A549 (cell line): ENCODE data around the gene PSMC3.

Experiments
- CTCF ChIP-seq: fragments of >200 bp; sonication (Bioruptor Twin); formaldehyde crosslinking; IDR thresholded peaks from 3 replicates; pipeline ENCODE4 v1.5.1; 2016
- ESRRA ChIP-seq: fragments of 150-350 bp; IDR thresholded peaks from 2 replicates; pipeline ENCODE4 v1.6.1; 2014; ENCODE audit warnings: mild to moderate bottlenecking, low read length, borderline replicate concordance
- GATA3 ChIP-seq: IDR thresholded peaks from 2 replicates; pipeline ENCODE4 v1.6.1; 2012; ENCODE audit warnings: borderline replicate concordance
- HDAC2 ChIP-seq: fragments of 200-600 bp; sonication (generic); IDR thresholded peaks from 2 replicates; pipeline ENCODE4 v1.6.1; 2016
- HOXA7 ChIP-seq: fragments of 250-450 bp; sonication (Bioruptor Pico); IDR thresholded peaks from 2 replicates; pipeline ENCODE4 v1.5.0; 2020; ENCODE audit warnings: mild to moderate bottlenecking, moderate library complexity
- POLR2A ChIP-seq: IDR thresholded peaks from 2 replicates; pipeline ENCODE4 v1.6.1; 2012; ENCODE audit warnings: mild to moderate bottlenecking, low read length
- RCOR1 ChIP-seq: fragments of 150-350 bp; IDR thresholded peaks from 2 replicates; pipeline ENCODE4 v1.6.1; 2014; ENCODE audit warnings: antibody characterized with exemption, low read length, low read depth
- TF ChIP-seq, protein P1 (sequence below): IDR thresholded peaks from 2 replicates; pipeline ENCODE4 v1.6.1; 2012; ENCODE audit warnings: low read depth, borderline replicate concordance

- TF ChIP-seq, protein P1, sequence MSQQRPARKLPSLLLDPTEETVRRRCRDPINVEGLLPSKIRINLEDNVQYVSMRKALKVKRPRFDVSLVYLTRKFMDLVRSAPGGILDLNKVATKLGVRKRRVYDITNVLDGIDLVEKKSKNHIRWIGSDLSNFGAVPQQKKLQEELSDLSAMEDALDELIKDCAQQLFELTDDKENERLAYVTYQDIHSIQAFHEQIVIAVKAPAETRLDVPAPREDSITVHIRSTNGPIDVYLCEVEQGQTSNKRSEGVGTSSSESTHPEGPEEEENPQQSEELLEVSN, result no peak
- TF ChIP-seq RCOR1, result no peak
- TF ChIP-seq CTCF, result no peak
- TF ChIP-seq POLR2A, result no peak
- TF ChIP-seq ESRRA, result no peak
- no peak for TF ChIP-seq HDAC2
- no peak for TF ChIP-seq GATA3
- no peak for TF ChIP-seq HOXA7 (CRISPR knock-in tag)
Measured at GRCh38 chr11:47466201-47466600, 40.0 kb upstream of the PSMC3 start.
